ENCODE results near the gene NCR2.

Gene NCR2

DNA sequence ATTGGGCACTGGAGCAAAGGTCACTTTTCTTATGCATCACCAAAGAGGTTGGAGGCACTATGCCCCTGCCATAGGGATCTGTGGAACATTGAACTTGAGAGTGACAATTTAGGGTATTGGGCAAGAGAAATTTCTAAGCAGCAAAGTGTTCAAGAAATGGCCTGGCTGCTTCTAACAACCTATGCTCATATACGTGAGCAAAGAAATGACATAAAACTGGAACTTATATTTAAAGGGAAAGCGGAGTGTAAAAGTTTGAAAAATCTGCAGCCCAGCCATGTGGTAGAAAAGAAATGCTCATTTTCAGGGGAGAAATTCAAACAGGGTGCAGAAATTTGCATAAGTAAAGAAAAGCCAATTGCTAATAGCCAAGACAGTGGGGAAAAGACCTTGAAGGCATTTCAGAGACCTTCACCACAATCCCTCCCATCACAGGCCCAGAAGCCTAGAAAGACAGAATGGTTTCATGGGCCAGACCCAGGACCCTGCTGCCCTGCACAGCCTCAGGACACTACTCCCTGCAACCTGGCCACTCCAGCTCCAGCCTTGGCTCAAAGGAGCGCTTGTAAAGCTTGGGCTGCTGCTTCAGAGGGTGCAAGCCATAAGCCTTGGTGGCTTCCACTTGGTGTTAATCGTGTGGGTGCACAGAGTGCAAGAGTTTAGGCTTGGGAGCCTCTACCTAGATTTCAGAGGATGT lies 24.4 kb downstream of the NCR2 start:
- DNase-seq (ENCODE audit: low read depth in 2 of 3, low spot score in 2 of 3) = no peak

DNA sequence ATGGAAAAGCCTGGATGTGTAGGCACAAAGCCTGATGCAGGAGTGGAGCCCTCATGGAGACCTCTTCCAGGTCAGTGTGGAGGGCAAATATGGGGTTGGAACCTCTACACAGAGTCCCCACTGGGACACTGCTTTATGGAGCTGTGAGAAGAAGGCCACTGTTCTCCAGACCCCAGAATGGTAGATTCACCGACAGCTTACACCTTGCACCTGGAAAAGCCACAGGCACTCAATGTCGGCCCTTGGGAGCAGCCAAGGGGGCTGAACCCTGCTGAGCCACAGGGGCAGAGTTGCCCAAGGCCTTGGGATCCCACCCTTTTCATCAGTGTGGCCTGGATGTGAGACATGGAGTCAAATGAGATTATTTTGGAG lies 24.9 kb downstream of the NCR2 start:
- no peak for DNase-seq (ENCODE audit: low read depth in 2 of 3, low spot score in 2 of 3)

DNA sequence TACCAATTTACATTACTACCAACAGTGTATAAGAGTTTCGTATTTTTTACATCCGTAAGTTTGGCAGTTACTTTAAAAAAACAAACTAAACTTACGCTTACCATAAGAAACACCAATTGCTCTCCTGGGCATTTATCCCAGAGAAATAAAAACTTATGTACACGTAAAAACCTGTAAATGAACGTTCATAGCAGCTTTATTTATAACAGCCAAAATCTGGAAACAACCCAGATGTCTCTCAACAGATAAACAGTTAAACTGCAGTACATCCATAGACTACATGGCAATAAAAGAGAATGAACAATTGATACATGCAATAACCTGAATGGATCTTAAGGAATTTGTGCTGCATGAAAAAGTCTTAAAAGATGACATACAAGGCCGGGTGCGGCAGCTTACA lies 30.7 kb downstream of the NCR2 start:
- no peak for DNase-seq (ENCODE audit: low read depth in 2 of 3, low spot score in 2 of 3)

DNA sequence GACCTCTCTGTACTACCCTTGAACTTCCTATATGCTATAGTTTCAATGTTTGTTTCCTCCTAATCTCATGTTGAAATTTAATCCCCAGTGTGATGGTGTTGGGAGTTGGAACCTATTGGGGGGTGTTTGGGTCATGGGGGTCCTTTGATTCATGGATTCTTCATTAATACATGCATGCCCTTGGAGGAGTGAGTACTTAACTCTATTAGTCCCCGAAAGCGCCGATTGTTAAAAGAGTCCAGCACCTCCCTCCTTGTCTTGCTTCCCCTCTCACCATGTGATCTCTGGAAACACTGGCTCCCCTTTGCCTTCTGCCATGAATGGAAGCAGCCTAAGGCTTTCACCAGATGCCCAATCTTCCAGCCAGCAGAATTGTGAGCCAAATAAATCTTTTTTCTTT lies 31.7 kb downstream of the NCR2 start:
- no peak for DNase-seq (ENCODE audit: low read depth in 2 of 3, low spot score in 2 of 3)

DNA sequence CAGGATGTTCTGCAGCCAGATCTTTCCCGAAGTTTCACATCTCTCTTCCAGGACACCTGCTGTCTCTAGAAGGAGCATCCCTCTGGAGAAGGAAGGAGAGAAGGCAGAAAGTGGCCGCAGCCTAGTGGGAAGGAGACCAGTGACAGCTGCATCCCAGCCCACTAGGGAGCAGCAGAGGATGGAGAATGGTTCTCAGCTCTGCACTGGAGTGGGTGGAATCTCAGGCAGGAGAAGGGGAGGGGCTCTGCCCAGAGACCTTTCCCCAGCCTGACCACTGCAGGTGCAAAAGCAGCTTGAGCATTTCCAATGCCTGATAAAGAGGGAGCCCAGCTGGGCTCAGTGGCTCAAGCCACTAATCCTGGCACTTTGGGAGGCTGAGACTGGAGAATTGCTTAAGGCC lies 32.3 kb downstream of the NCR2 start:
- no peak for DNase-seq (ENCODE audit: low read depth in 2 of 3, low spot score in 2 of 3)

DNA sequence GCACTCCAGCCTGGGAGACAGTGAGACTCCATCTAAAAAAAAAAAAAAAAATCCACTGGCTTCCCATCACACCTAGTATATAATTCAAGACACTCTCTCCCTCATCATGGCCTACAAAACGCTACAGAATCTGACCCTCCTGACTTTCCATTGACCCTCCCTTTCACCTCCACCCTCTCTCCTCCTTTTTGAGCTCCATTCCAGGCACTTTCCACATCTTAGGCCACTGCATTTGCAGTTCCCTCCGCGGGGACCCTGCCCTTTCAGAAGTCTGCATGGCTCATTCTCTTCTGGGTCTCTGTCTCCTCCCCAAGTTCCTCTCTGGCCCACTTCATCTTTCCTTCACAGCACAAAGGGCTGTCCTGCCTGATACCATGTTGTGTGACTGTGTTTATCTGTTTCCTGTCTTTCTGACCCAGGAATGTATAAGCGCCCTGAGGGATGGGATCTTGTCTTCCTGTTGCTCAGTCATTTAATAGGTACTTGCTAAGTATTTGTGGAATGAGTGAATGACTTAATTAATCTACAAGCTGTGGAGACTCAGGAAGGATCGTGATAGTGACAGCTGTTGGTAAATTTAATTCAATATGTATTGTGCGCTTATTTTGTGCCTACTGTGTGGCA lies 35.2 kb downstream of the NCR2 start:
- DNase-seq (ENCODE audit: low read depth in 2 of 3, low spot score in 2 of 3) = no peak

DNA sequence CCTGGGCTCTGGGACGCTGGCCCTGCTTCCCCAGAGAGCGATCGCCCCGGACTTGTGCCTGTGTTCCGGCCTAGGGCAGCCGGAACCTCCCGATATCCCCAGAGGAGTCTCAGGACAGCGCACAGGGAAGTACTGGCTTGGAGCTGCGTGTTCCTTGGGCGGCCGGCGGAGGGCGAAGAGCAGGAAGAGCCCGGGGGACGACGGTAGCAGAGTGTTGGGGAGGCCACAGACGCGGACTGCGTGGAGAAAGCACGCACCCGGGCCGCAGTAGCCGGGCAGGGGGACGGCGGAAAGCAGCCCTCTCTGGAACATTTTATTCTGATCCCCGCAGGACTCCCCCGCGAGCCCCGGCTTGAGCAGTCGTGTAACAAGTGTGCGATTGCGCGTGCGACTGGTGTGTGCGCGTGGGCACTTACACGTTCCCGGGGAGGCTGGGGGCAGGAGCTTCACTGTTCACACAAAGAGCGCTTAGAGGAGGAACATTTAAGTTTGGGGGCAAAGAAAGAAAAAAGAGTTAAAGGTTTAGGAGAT lies 36.1 kb downstream of the NCR2 start:
- no peak for DNase-seq (ENCODE audit: low read depth in 2 of 3, low spot score in 2 of 3)

DNA sequence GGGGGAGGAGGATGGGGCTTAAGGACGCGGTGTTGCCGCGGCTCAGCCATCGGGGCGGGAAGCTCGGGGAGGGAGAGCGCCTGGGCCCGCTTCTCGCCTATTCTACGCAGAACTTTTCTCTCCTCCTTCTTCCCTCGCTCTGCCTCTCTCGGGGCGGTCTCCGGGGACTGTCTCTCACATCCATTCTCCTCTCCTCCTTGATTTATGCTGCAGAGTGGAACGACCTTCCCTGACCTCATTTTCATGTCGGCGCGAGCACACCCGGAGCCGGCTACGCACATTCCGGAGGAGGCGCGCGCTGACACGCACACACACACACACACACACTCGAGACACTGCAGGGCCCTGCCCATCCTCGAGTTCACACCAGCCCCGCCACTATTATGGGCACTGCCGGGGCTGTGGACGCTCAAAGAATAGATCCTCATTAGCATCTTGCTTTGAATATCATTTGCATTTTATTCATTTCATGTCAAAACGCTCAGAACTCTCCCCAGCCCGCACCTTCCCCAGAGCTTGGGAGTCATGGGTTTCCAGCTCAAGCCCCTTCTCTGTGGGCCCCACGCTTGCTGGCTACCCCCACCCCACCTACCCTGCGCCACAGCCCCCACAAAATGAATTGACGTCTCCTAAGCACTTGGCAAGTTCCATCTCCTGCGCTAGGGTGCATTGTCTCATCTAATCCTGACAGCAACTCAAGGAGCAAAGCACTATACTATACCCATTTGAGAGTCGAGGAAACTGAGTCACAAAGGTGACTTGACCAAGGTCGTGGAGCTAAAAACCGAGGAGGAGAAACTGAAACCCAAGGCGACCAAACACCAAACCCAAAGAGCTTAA lies 36.8 kb downstream of the NCR2 start:
- DNase-seq (ENCODE audit: low read depth in 2 of 3, low spot score in 2 of 3) = no peak

DNA sequence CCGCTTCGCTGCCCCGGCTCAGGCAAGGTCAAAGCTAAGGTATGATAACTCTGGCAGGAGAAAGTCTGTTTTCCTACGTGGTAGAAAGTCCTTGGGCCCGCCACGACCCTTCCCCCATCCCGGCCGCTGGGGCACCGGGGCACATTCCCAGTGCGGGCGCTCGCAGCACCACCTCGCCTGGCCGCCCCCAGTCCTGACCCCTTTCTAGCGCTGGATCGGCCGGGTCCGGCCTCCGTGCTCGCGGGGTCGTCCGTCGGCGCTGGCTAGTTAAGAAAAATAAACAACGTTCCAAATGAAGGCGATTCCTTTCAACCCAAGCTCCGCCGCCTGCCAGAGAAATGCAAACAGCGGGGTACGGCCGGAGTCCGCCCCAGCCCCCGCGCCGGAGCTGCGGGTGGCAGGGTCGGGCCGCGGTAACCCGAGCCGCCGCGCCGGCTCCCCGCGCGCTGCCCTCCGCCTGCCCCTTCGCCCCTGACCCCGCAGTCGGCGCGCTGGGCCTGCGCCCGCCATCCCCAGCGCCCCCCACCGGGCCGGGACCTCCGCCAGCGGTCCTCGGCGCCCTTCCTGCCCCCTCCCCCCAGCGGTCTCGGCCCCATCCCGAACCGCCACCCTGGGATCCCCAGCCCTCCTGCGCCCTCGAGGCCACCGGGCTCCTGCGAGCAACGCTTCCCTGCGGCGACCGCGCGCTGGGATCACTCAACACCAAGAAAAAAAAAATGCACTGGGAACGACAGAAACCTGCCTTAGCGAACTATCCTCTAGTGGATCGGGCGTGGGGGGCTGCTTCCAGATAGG lies 37.6 kb downstream of the NCR2 start:
- no peak for DNase-seq (ENCODE audit: low read depth in 2 of 3, low spot score in 2 of 3)

DNA sequence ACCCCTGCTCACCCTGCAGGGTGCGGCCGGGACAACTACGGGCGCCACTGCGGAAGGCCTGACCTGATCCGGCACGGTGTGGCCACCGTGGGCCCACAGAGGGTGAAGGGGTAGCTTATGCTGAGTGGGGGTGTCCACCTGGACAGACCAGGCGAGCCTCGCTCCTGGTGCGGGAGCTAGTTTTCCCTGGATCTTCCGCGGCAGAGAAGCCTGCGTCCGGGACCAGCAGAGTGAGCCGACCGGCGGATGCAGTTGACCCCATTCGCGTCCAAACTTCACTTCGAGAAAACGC lies 38.2 kb downstream of the NCR2 start:
- DNase-seq (ENCODE audit: low read depth in 2 of 3, low spot score in 2 of 3) = no peak

DNA sequence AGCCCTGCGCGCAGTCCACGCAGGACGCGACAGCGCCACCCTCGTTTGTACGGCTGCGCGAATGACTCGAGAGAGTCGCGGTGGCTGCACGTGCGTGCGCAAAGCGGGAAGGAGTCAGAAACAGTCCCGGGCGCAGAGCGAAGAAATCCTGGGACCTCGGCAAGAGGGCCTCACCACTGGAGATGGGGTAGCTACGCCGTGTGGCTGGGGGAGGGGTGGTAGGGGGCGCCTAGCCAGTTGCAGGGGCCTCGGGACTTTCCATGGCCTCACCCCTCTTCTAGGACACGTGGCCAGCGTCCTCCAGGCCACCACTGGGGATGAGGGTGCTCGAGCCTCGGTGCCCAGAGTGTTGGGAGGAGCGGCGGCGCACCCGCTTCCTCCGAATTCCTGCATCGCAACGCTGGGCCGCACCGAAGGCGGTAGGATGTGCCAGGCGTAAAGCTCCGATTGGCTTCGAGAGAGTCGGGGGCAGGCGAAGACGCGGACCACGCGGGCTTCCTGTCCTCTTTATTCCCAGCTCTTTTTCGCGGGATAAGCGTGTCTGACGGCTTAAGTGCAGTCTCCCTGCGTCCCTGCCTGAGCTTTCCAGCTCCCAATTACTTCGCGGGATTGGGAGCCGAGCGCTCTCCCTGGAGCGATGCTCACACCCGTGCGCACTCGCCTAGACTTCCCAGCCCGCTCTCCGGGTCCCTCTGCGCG lies 38.7 kb downstream of the NCR2 start:
- DNase-seq (ENCODE audit: low read depth in 2 of 3, low spot score in 2 of 3) = no peak

DNA sequence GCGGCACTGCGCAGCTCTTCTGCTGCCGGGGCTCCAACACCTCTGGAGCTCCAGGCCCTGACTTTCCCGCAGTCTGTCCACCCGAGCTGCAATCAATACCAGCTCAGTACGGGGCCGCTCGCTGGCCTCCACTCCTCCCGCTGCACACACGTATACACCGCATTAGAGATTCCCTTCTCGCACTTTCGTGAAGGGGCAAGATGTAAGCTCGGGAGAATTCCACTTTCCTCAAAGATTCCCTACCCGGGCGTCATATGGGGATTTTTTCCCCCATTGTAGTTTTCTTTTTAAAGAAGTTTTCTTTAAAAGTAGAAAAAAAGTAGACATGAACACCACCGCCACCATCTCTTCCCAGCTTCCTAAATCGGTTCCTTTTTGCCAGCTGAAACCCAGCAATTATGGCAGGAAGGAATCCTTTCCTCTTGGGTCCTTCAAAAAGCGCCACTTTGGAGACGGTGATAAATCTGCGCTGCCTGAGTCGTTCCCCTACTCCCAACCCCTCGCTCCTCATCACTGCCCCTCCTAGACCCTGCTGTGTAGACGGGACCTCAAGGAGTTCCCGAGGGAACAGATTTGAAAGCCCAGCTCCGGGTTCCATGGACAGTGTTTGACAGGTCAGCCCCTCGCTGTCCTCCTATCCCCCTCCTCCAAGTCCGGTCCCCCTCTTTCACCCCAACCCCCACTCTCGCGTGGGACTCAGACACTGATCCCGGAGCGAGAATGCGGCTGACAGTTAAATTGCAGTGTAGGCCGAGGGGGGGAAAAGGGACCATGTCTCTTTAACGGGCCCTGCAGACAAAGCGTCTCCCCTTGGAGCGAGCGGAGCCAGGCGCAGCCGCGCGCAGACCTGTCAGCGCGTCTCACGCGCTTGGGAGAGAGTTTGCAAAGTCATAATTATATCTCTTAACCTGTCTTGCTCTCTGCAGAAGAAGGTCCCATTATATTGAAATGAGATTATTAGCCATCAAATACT lies 39.5 kb downstream of the NCR2 start:
- DNase-seq (ENCODE audit: low read depth in 2 of 3, low spot score in 2 of 3) = no peak

DNA sequence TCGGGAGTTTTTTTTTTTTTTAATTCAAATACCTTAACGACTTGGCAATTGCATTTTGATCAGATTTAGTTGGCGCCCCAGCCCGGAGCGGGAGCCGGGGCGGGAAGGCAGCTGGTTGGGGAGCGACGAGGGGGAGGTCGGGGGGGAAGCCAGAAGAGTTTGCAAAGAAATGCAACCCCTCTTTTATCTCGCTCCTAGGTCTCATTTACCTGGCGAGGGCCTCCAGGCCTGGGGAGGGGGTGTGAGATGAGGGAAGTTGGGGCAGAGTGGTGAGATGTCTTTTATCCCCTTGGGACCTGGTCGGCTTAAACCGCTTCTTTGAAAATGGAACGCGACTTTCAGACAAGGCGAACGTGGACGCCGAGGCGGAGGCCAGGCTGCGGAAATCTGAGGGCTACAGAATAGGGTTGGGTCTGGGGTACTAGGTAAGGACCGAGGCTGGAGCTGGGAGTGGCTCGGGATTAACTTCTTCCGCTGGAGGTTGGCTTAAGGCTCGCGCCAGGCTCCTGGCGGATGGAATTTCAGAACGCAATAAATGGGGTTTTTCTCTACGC lies 40.3 kb downstream of the NCR2 start:
- DNase-seq (ENCODE audit: low read depth in 2 of 3, low spot score in 2 of 3) = no peak

DNA sequence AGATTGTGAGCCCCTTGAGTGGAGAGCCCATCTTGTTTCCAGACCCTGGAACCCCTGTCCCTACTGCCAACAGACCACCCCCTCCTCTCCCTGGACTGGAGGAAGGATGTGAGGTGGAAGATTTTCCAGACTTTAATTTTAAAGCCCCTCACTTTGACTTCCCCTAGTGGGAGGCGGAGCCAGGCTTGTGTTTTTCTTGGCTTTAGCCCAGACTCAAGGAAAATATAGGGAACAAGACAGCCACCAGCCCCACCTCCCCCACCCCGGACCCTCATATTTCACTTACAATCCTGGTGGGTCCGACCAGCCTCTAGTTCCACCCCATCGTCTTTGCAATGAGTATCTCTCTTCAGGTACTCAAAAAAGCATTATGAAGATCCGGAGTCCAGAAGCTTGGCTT lies 40.8 kb downstream of the NCR2 start:
- DNase-seq (ENCODE audit: low read depth in 2 of 3, low spot score in 2 of 3) = no peak

DNA sequence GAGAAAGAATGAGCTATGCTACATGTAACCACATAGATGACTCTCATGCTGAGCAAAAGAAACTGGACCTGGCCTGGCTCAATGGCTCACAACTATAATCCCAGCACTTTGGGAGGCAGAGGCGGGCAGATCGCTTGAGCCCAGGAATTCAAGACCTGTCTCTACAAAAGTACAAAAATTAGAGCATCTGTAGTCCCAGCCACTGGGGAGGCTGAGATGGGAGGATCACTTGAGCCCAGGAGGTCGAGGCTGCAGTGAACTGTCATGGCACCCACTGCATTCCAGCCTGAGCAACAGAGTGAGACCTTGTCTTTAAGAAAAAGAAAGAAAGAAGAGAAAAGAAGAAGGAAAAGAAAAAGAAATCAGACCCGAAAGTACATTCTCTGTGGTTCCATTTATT lies 41.7 kb downstream of the NCR2 start:
- no peak for DNase-seq (ENCODE audit: low read depth in 2 of 3, low spot score in 2 of 3)

DNA sequence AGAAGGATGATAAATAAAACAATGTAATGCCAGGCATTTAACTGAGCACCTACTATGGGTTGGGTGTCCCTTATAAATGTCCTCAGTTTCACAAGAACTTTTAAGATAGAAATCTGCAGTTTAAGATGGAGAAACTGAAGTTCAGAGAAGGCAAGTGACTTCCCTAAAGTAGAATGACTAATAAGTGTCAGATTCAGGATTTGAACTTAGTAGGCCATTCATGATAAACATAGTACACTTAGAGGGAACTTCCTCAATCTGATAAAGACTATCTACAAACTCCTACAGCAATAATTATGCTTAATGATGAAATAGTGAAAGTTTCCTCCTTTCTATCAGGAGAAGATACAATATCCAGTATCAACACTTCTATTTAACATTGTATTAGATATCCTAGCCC lies 43.9 kb downstream of the NCR2 start:
- DNase-seq (ENCODE audit: low read depth in 2 of 3, low spot score in 2 of 3) = no peak

DNA sequence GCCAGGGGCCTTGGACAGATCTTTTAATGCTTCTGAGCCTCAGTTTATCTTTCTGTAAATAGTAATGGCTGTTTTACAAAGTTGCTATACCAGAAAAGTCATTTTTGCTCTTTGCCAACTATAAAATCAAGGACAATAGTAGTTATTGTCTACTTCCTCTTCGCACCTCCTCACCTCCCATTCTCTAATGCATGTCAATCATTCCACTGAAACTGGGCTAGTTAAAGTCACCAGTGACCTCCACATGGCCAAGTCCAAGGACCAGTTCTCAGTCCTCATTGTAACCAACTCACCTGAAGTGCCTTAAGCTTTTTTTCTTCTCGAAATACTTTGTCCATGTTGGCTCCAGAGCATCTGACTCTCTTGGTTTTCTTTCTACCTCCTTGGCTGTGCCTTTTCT lies 51.2 kb downstream of the NCR2 start:
- DNase-seq (ENCODE audit: low read depth in 2 of 3, low spot score in 2 of 3) = no peak

DNA sequence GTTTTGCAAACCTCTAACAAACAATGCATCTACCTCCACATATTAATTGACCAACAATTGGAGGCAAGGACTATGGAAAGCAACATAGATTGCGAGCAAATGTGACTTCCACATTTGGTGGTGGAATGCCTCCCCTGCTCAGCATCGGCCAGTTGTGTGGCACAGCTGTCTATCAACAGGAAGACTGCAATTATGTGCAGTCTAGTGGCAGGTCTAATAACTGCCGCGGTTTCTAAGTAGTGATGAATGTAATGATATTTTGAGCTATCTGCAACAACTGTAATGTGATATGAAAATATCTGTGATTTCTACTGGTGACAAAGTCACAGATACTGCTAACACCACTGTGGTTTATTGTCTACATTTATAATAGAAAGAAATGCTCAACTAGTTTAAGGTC lies 56.8 kb downstream of the NCR2 start:
- no peak for DNase-seq (ENCODE audit: low read depth in 2 of 3, low spot score in 2 of 3)

DNA sequence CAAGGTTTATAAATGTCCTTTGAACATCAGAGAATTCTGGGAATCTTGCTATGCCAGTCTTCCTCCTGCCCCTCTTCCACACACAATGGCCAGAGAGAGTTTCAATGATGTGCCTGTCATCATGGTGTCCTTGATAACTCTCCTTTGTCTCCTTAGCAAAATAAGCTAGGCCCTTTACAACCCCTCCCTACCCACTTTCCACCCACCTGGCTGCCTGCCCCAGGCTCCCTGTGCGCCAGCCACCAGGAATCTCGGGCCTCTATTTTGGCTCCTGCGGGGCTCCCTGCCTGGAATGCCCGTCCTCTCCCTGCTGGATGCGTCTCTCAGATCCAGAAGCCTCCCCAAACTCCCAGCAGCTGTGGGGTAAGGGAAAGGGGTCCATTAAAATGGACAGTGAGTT lies 60.9 kb downstream of the NCR2 start:
- DNase-seq (ENCODE audit: low read depth in 2 of 3, low spot score in 2 of 3) = no peak

DNA sequence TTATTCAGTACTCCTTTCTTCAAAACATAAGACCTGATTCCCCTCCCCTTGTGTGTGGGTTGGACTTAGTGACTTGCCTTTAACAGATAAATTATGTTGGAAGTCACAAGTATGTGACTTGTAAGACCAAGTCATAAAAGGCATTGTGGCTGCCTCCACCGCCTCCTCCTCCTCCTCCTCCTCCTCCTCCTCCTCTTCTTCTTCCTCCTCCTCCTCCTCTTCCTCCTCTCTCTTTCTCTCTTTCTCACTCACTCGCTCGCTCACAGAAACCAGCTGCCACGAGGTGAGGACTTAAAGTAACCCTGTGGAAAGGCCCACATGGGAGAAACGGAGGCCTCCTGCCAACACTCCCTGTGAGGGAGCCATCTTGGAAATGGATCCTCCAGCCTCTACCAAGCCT lies 64.0 kb downstream of the NCR2 start:
- DNase-seq (ENCODE audit: low read depth in 2 of 3, low spot score in 2 of 3) = no peak
